Kidney (tissue), 14 donors: Measurements from ENCODE around the gene CRIP1. TPM values are rescaled to one million over a fixed set of nuclear protein-coding genes. Genes with fewer than 3 reads are reported as not detected.

Experiments
- DNase-seq, 5 donors: peaks; one replicate each; pipeline ENCODE4 v3.0.0-alpha.2; 2013 to 2020
- FAIRE-seq: peaks from 2 replicates; lab custom pipeline; 2012; peaks lifted over from hg19 to GRCh38; lab: Jason Lieb, UNC
- H3K27ac ChIP-seq, 2 donors: one replicate each; pipeline ENCODE4 v1.7.0; 2013; ENCODE audit warnings: low read depth in 2 of 2, low read length in 2 of 2, inconsistent platforms in 1 of 2
- H3K27me3 ChIP-seq: one replicate; pipeline ENCODE4 v1.7.1; 2013; ENCODE audit warnings: low read length, inconsistent platforms; ENCODE audit not compliant: control insufficient read depth, insufficient read depth
- H3K36me3 ChIP-seq, 3 donors: one replicate each; pipeline versions ENCODE4 v1.7.0 to v1.7.1; 2013; ENCODE audit warnings: low read length in 3 of 3, control low read depth in 1 of 3, inconsistent platforms in 1 of 3; ENCODE audit not compliant: insufficient read depth in 3 of 3, control insufficient read depth in 2 of 3
- H3K4me1 ChIP-seq, 3 donors: one replicate each; pipeline versions ENCODE4 v1.7.0 to v1.7.1; 2013; ENCODE audit warnings: low read length in 3 of 3, inconsistent platforms in 1 of 3, low read depth in 1 of 3; ENCODE audit not compliant: control insufficient read depth in 2 of 3, insufficient read depth in 2 of 3
- H3K4me3 ChIP-seq, 3 donors: one replicate each; pipeline versions ENCODE4 v1.7.0 to v1.8.1; 2013; ENCODE audit warnings: low read length in 3 of 3, control low read depth in 1 of 3, inconsistent platforms in 1 of 3
- H3K9ac ChIP-seq, 3 donors: one replicate each; pipeline versions ENCODE4 v1.7.0 to v1.7.1; 2013; ENCODE audit warnings: low read length in 3 of 3, control low read depth in 1 of 3, inconsistent platforms in 1 of 3
- H3K9me3 ChIP-seq, 3 donors: one replicate each; pipeline versions ENCODE4 v1.7.0 to v1.7.1; 2013; ENCODE audit warnings: low read length in 3 of 3, control low read depth in 1 of 3, inconsistent platforms in 1 of 3; ENCODE audit not compliant: control insufficient read depth in 2 of 3, insufficient read depth in 1 of 3
- CTCF ChIP-seq: IDR thresholded peaks from 3 replicates; pipeline ENCODE4 v1.5.1; 2012; ENCODE audit warnings: mild to moderate bottlenecking, moderate library complexity, borderline replicate concordance; ENCODE audit not compliant: insufficient read depth; ENCODE audit errors: extremely low read depth
- intact Hi-C: fragments of 100-400 bp; cut with DNase I; formaldehyde crosslinking; loops from one replicate; pipeline ENCODE4 v1.11.1; 2022
- polyA plus RNA-seq: library from polyadenylated mRNA; stranded (reverse); fragments of 350-450 nt; fragmentation: Illumina TruSeq; extraction: RNeasy Lipid Tissue Mini Kit (QIAGEN cat#74804); gene quantifications from one replicate; pipeline ENCODE4 v1.2.3, GENCODE V29; 2014; ENCODE audit warnings: low read depth, low replicate concordance; ENCODE audit not compliant: insufficient read depth
- total RNA-seq: library from RNA; stranded (reverse); fragmentation: NEBNext Ultra II Directional; extraction: Animal tissue kit (Norgen Biotek cat#: 25700); gene quantifications from one replicate; pipeline ENCODE4 v1.2.1, GENCODE V29; 2021
- donor health status: control.
- donor health status: control.
- donor health status: control.
- donor health status: control.
- donor health status: control.
- donor health status: DM: yes; HTN: yes; CAD: no.
- donor health status: Normal renal cell carcinoma (clear cell type).

CRIP1 gene
- total and polyA plus RNA-seq, 2 donors from 2014 or later = 272 to 381 TPM

DNA sequence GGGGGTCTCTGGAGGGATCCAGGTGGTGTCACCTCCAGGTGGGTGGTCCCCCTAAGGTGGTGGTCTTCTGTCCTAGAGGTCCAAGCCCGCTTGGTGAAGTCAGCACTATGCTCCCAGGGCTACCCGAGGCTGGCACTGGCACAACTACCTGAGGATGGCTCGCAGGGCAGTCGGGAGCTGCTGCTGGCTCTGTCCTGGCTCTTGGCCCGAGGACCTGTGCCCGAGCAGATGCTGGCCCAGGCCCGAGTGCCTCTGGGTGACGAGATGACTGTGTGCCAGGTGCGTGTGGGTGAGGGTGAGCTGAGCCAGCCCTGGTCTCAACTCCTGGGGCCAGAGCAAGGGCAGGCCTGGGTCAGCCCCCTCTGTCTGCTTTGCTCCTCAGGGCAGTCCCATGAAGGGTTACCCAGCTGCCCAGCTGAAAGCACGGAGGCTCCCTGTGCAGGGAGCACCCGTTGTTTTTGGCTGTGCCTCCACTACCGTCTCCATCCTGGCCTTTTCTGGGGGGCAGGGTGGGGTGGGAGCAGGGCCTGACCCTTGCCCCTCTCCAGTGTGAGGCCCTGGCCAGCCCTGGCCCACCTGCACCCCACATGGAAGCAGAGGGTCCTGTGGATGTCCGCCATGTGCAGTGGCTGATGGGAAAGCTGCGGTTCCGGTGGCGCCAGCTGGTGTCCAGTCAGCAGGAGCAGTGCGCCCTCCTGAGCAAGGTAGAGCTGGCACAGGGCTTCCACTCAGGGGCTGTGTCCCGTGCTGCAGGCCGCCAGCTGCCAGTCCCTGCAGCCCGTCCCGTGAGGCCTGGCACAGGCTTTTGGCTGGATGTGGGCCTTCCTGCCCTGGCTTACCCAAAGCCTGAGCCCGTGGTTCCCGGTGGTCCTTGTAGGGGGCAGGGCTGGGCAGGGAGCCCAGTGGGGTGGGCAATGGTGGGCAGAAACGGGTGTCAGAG, 5.6 kb downstream of the CRIP1 start:
- Histone ChIP-seq H3K27me3 (no peaks in the 10 kb centered on the region), H3K36me3 (no peaks in the 10 kb centered on the region), H3K9ac (no peak overlapping the region), H3K4me1 (peaks cover 0 to 2% (median 0%) of the 10 kb centered on the region in 3 donors), H3K27ac (no peak overlapping the region), H3K9me3 (no peaks in the 10 kb centered on the region), H3K4me3 (peak overlapping the region in 1 of 3 donors; percentile 55)
- intact Hi-C loops = no loop called here
- no peak for TF ChIP-seq CTCF
- DNase-seq = peak in 3 of 5 donors; percentile 9 to 87 (median 79)
- FAIRE-seq = no peak

DNA sequence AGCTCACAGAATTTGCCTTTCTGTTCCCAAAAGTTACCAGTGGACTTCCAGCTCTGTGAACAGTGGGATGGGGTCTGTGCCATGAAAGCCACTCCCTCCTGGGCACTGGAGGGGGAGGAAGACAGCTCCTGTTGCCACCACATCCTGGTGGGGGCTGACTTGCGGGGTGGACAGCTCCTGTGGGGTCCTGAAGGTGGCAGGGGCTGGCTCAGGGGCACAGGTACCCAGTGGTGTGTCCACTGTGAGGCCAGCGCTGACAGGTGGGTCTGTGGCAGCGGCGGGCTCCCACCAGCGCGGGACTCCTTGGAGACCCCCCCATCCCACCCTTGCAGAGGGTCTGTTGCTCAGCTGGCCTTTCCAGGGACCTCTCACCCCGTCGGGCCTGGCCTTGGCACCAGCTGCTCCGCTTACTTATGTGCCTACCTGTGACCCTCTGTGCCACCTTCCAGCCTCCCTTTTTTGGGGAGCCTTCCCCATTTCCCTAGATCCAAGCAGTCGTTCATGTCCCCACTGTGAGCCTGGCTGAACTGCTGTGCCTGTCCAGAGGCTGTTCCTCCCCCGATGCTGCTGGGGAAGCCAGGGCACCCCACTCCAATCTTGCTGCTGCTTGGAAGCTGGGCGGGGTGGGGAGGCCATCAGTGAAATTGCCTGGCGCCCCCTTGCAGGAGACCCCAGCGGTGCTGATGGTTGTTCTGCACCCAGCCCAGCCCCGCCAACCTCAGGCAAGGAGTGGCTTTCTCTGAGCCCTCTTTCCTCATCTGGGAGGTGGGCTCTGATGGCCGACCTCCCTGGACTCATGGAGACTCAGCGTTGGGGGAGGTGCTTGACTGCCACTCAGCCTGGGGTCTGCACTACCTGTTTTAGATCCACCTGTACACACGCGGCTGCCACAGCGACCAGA, 6.5 kb downstream of the CRIP1 start:
- no peaks in the 10 kb centered on the region for H3K27me3 ChIP-seq
- DNase-seq = peak in 3 of 5 donors; percentile 9 to 79 (median 67)
- FAIRE-seq = no peak
- H3K36me3 ChIP-seq = no peaks in the 10 kb centered on the region
- H3K4me1 ChIP-seq = peaks cover 0 to 2% (median 0%) of the 10 kb centered on the region in 3 donors
- intact Hi-C loops = no loop called here
- H3K9me3 ChIP-seq = no peaks in the 10 kb centered on the region
- TF ChIP-seq CTCF = no peak
- H3K27ac ChIP-seq = no peak overlapping the region
- no peak overlapping the region for H3K4me3 ChIP-seq
- no peak overlapping the region for H3K9ac ChIP-seq

GRCh38 chr14:105493921-105494605, 7.4 kb downstream of the CRIP1 start:
- peak in 2 of 5 donors; percentile 48 to 70 for DNase-seq
- intact Hi-C loops = no loop called here

More at GRCh38 chr14:105493921-105494605, 7.4 kb downstream of the CRIP1 start:
- Histone ChIP-seq H3K9me3 (no peaks in the 10 kb centered on the region), H3K36me3 (no peaks in the 10 kb centered on the region), H3K4me1 (peaks cover 0 to 2% (median 0%) of the 10 kb centered on the region in 3 donors), H3K27me3 (no peaks in the 10 kb centered on the region), H3K9ac (no peak overlapping the region), H3K27ac (no peak overlapping the region), H3K4me3 (no peak overlapping the region)
- no peak for TF ChIP-seq CTCF
- FAIRE-seq = no peak
